HFF-Myc (cell line): ENCODE measurements around the gene NUP43.
"Not testable (repeated sequence)": the region's sequence is repeated elsewhere in the genome, so short reads cannot be mapped to it uniquely, and the experiment has no call there.

Source experiments
- DNase-seq: peaks from one replicate; pipeline ENCODE4 v3.0.0-alpha.2; 2011; ENCODE audit warnings: low read depth; ENCODE audit errors: extremely low read depth
- H3K4me3 ChIP-seq: replicated peaks from 2 replicates; pipeline ENCODE4 v1.5.1; 2011; ENCODE audit warnings: low read depth, mild to moderate bottlenecking, control low read depth, low read length
- TF ChIP-seq, protein P1 (sequence below): IDR thresholded peaks from 2 replicates; pipeline ENCODE4 v1.5.1; 2012; ENCODE audit warnings: mild to moderate bottlenecking, low read depth, low read length, control low read depth; ENCODE audit errors: missing control alignments

The NUP43 gene

DNA sequence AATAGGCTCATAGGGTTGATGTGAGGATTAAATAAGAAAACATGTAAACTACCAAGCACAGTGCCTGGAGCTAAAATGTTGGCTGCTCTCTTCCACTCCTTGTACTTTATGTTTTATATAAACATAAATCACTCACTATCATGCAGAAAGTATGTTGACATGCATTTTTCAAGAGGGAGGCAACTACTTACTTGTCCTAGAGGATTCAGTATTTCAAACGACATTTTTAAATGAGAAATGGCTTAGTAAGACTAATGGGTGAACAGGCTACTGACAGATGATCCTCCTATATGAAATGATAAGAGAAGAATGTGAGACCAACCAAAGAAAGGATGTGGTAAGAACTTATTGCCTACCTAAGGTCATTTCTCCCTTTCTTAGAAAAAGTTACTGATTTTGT lies 49.4 kb downstream of the NUP43 start:
- TF ChIP-seq, protein P1, sequence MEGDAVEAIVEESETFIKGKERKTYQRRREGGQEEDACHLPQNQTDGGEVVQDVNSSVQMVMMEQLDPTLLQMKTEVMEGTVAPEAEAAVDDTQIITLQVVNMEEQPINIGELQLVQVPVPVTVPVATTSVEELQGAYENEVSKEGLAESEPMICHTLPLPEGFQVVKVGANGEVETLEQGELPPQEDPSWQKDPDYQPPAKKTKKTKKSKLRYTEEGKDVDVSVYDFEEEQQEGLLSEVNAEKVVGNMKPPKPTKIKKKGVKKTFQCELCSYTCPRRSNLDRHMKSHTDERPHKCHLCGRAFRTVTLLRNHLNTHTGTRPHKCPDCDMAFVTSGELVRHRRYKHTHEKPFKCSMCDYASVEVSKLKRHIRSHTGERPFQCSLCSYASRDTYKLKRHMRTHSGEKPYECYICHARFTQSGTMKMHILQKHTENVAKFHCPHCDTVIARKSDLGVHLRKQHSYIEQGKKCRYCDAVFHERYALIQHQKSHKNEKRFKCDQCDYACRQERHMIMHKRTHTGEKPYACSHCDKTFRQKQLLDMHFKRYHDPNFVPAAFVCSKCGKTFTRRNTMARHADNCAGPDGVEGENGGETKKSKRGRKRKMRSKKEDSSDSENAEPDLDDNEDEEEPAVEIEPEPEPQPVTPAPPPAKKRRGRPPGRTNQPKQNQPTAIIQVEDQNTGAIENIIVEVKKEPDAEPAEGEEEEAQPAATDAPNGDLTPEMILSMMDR: no peak
- DNase-seq: no peak
- H3K4me3 ChIP-seq: no peak overlapping the region

DNA sequence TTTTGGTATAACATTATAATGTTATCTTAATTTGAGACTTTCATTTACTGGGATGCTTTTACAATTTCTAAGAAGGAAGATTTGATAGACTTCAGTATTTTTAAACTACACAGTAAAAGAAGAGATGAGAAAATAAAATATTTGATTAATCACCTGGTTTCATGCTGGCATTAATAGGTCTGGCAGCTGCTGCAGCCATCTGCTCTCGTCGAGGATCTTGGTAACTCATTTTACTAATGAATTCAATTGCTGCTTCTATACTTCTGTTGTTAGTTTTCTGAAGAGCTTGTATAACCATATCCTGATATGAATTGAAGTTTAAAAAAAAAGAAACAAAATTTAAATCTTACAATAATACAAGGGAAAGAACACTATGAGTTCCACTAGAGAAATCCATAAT lies 51.4 kb downstream of the NUP43 start:
- H3K4me3 ChIP-seq: no peak overlapping the region
- TF ChIP-seq, protein P1: no peak
- DNase-seq: no peak

DNA sequence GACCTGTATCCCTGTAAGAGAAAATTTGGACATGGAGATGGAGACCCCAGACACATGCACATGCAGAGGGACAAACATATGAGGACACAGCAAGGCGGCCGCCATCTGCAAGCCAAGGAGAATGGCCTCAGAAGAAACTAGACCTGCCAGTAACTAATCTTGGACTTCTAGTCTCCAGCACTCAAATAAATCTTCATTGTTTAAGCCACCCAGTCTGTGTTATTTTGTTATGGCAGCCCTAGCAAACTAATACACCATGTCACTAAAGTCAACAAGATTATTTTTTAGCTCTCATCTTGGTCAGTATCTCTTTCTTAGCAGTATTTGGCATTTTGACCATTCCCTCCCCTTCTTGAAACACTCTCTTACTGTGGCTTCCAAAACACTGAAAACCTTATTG lies 55.1 kb downstream of the NUP43 start:
- TF ChIP-seq, protein P1: no peak
- H3K4me3 ChIP-seq: no peak overlapping the region
- no peak for DNase-seq

DNA sequence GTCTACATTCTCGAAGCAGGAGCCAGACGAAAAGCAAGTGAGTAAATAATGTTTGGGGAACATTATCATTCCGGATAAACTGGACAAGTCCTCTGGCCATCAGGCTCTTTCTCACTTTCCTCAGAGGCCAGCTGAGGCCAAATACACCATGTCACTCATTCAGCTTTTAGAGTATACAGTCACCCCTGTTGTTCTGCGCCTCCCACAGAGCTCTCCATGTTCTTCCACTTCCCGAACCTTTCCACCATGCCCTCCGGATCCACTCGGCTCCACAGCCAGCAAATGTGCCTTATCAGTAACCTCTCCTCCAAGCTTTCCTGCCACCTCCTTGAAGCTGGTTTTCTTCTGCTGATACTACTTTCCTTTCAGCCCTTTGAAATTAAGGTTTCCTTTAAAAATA lies 60.1 kb downstream of the NUP43 start:
- no peak for DNase-seq
- TF ChIP-seq, protein P1: no peak

DNA sequence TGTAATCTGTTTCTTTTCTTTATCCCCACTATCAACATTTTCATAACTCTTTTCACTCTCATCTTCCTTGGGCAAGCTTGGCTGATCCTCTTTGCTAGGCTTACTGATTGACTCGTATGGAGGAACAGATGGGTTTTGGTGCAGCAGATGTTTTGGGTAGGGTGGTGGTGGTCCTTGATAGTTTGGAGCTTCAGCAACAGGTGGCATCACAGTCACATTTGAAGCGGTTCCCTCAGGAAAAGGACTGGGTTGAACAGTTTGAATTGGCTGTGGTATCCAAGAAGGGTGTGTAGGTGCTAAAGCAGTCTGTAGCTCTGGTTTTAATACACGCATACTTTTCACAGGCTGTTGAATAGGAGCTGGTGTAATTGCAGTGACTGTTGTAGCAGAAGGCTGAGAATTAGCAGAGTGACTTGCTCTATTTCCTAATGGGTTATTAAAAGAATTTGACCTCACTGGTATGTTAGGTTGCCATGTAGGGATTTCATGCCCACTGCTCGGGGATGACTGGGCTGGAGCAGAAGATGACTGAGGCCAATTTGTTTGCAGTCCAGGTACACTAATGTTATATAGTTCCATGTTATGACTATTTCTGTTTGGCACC lies 63.0 kb downstream of the NUP43 start:
- H3K4me3 ChIP-seq: no peak overlapping the region
- no peak for DNase-seq
- TF ChIP-seq, protein P1: no peak

More for the DNA sequence above, 60.1 kb downstream of the NUP43 start:
- no peak overlapping the region for H3K4me3 ChIP-seq

DNA sequence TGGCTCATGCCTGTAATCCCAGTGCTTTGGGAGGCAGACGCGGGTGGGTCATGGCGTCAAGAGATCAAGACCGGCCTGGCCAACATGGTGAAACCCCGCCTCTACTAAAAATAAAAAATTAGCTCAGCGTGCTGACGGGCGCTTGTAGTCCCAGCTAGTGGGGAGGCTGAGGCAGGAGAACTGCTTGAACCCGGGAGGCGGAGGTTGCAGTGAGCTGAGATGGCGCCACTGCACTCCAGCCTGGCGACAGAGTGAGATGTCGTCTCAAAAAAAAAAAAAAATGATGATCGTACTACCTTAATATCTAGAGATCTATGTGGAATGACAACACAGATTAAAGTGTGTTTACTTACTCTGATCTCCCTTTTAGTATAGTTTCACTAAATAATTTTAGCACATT lies 64.5 kb downstream of the NUP43 start:
- not testable (repeated sequence) for DNase-seq, H3K4me3 ChIP-seq

DNA sequence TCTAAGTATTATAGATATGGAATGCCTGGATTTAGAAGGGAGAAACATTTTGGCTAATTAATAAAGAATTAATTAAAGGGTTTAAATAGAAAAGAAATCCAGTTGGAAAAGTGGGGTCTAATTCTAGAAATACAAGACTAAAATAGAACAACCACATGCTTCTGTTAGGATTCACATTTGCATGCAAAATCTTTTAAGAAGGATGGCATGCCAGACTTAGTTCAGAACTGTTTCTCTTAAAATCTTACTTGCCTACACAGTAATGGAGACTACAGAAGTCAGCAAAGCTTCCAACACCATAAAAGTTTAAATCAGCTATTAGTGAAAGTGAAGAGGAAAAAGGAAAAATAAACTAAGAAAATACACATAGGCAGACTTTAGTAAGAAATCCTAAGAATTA lies 65.1 kb downstream of the NUP43 start:
- TF ChIP-seq, protein P1: no peak
- DNase-seq: no peak
- no peak overlapping the region for H3K4me3 ChIP-seq
